GM23338 (cell line): ENCODE data around the gene PSPH.

Experiments used
- CREB1 ChIP-seq: fragments of 250-450 bp; sonication (Bioruptor Pico); IDR thresholded peaks from 2 replicates; pipeline ENCODE4 v1.5.0; 2020; ENCODE audit warnings: low read depth, mild to moderate bottlenecking, moderate library complexity
- CTCF ChIP-seq, 2 experiments: fragments of 200-600 bp in 1 of 2; sonication (generic) in 1 of 2; conservative IDR thresholded peaks; 2 replicates each; pipeline versions ENCODE4 v1.5.1 to v1.6.1; 2016 to 2017; ENCODE audit warnings: antibody characterized with exemption in 2 of 2, low read depth in 2 of 2, mild to moderate bottlenecking in 2 of 2, moderate library complexity in 1 of 2
- ETS1 ChIP-seq: IDR thresholded peaks from 2 replicates; pipeline ENCODE4 v1.6.1; 2016; ENCODE audit warnings: antibody characterized with exemption
- EZH2 ChIP-seq: fragments of 200-600 bp; sonication (generic); IDR thresholded peaks from one replicate; pipeline ENCODE4 v1.8.0; 2017; ENCODE audit warnings: antibody characterized with exemption, mild to moderate bottlenecking, low read depth; ENCODE audit not compliant: unreplicated experiment
- EZH2phosphoT487 ChIP-seq: fragments of 200-600 bp; sonication (generic); IDR thresholded peaks from one replicate; pipeline ENCODE4 v1.8.1; 2018; ENCODE audit warnings: antibody characterized with exemption; ENCODE audit not compliant: unreplicated experiment
- JUNB ChIP-seq: IDR thresholded peaks from one replicate; pipeline ENCODE4 v1.6.1; 2016; ENCODE audit warnings: antibody characterized with exemption; ENCODE audit not compliant: unreplicated experiment
- NANOG ChIP-seq: IDR thresholded peaks from 2 replicates; pipeline ENCODE4 v1.6.1; 2016; ENCODE audit warnings: antibody characterized with exemption, borderline replicate concordance
- POLR2AphosphoS5 ChIP-seq: IDR thresholded peaks from 2 replicates; pipeline ENCODE4 v1.6.1; 2016; ENCODE audit warnings: antibody characterized with exemption, low read depth
- REST ChIP-seq: IDR thresholded peaks from one replicate; pipeline ENCODE4 v1.6.1; 2018; ENCODE audit warnings: antibody characterized with exemption; ENCODE audit not compliant: unreplicated experiment
- STAT1 ChIP-seq: IDR thresholded peaks from one replicate; pipeline ENCODE4 v1.6.1; 2016; ENCODE audit warnings: antibody characterized with exemption; ENCODE audit not compliant: unreplicated experiment
- ZNF114 ChIP-seq: fragments of 250-450 bp; sonication (Bioruptor Pico); IDR thresholded peaks from 2 replicates; pipeline ENCODE4 v1.5.0; 2020; ENCODE audit warnings: mild to moderate bottlenecking, moderate library complexity
- ZNF331 ChIP-seq: fragments of 250-450 bp; sonication (Bioruptor Pico); IDR thresholded peaks from 2 replicates; pipeline ENCODE4 v1.5.0; 2020; ENCODE audit warnings: low read depth, mild to moderate bottlenecking, moderate library complexity
- ZNF462 ChIP-seq: fragments of 250-450 bp; sonication (Bioruptor Pico); IDR thresholded peaks from 2 replicates; pipeline ENCODE4 v1.5.0; 2020; ENCODE audit warnings: mild to moderate bottlenecking, moderate library complexity

GRCh38 chr7:56087445-56087844 lies 36.2 kb upstream of the PSPH start:
- TF ChIP-seq CTCF (conservative IDR thresholded peaks at IDR 0.05; ENCODE audit: low read depth in 2 of 2) (no peak), EZH2 (no peak), JUNB (no peak), EZH2phosphoT487 (no peak), POLR2AphosphoS5 (no peak), ETS1 (no peak), CREB1 (CRISPR knock-in tag) (no peak), REST (no peak), STAT1 (no peak), ZNF462 (CRISPR knock-in tag) (no peak), NANOG (no peak), ZNF114 (CRISPR knock-in tag) (no peak), ZNF331 (CRISPR knock-in tag) (no peak)
